GM21529 (cell line): ENCODE results near the gene MCAM.

Experiments
- ATAC-seq: cut with Tn5 transposase; IDR thresholded peaks from one replicate; pipeline ENCODE4 v1.9.1; 2021; ENCODE audit not compliant: unreplicated experiment

Gene MCAM

GRCh38 chr11:119266517-119267255, 50.2 kb downstream of the MCAM start:
- no peak for ATAC-seq

- ATAC-seq: no peak
Observed at GRCh38 chr11:119266063-119266462, 50.9 kb downstream of the MCAM start.

GRCh38 chr11:119263352-119263940, 53.5 kb downstream of the MCAM start:
- ATAC-seq: no peak

DNA sequence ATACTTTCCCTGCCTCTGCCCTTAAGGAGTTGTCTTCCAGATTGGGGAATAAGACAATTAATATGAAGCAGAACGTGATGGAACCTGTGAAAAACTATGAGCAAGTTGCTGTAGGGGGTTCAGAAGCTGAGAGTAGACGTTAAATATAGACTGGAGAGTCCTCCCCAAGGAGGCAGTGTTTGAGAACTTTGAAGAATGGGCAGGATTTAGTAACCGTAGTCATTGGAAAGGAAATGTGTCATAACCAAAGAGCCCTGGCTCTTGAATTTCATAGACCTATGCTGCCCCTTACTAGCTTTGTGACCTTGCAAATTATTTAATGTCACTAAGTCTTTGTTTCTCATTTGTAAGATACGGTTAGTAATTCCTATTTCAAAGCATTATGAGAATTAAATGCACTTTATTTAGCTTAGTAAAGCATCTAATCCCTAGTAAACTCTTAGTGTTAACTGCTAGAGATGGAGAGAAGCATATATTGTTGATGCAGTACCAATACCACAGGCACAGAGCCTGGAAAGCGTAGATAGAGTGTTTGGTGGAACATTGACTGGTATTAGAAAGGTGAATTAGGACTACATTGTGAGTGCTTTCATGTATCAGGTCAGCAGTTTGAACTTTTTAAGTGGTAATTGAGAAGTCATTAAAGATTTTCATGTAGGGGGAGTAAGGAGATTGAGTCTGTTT, 54.1 kb downstream of the MCAM start:
- peak; percentile 43 for ATAC-seq

GRCh38 chr11:119258983-119259382, 57.9 kb downstream of the MCAM start:
- no peak for ATAC-seq
